Pancreas (tissue), 10 donors: ENCODE data around the gene INSC. TPM values are rescaled to one million over a fixed set of nuclear protein-coding genes. Genes with fewer than 3 reads are reported as not detected.

ENCODE experiments used
- ATAC-seq, 4 donors: fragments of 200-7000 bp; cut with Tn5 transposase; one replicate each; pipeline versions ENCODE4 v1.8.0 to v1.9.1; 2020; ENCODE audit warnings: mild to moderate bottlenecking in 4 of 4, moderate library complexity in 4 of 4
- DNase-seq, 6 donors: peaks; one replicate each; pipeline ENCODE4 v3.0.0-alpha.2; 2020
- FAIRE-seq: peaks from 2 replicates; lab custom pipeline; 2012; peaks lifted over from hg19 to GRCh38; lab: Jason Lieb, UNC
- H3K27ac ChIP-seq, 4 donors: fragments of 200-600 bp; sonication (generic); 1 replicate in 3 of 4; 2 replicates in 1 of 4; pipeline versions ENCODE4 v1.5.0 to v1.8.0; 2020
- H3K27me3 ChIP-seq, 4 donors: fragments of 200-600 bp; one replicate each; pipeline ENCODE4 v1.8.0; 2021
- H3K36me3 ChIP-seq, 3 donors: fragments of 200-600 bp; sonication (generic) in 1 of 3; one replicate each; pipeline versions ENCODE4 v1.5.0 to v1.8.0; 2020 to 2021
- H3K4me1 ChIP-seq, 3 donors: fragments of 200-600 bp; one replicate each; pipeline ENCODE4 v1.8.0; 2021
- H3K4me3 ChIP-seq, 4 donors: fragments of 200-600 bp; sonication (generic) in 2 of 4; one replicate each; pipeline versions ENCODE4 v1.5.0 to v1.8.0; 2020 to 2021
- H3K9me3 ChIP-seq, 4 donors: fragments of 200-600 bp; one replicate each; pipeline ENCODE4 v1.8.0; 2021
- CTCF ChIP-seq, 4 donors: fragments of 200-600 bp; sonication (generic) in 3 of 4; IDR thresholded peaks; one replicate each; pipeline versions ENCODE4 v1.5.0 to v1.8.0; 2021; ENCODE audit warnings: antibody characterized with exemption in 4 of 4
- WGBS, 2 donors: extraction: QIAGEN DNeasy Blood & Tissue Kit; methylation state at CpG; one replicate each; pipeline ENCODE4 v1.1.7; 2013; 5-methylcytosine and 5-hydroxymethylcytosine counted together
- intact Hi-C, 3 donors: fragments of 100-400 bp; cut with DNase I; formaldehyde crosslinking; loops; one replicate each; pipeline versions ENCODE4 v1.11.1 to v1.14.2; 2022
- polyA plus RNA-seq, 2 donors: library from polyadenylated mRNA; stranded (reverse); fragments of 200-250 nt; gene quantifications; one replicate each; pipeline ENCODE4 v1.2.3, GENCODE V29; 2013
- total RNA-seq, 6 donors: library from RNA; stranded (reverse); fragmentation: NEBNext Ultra II Directional in 4 of 6; extraction: Animal tissue kit (Norgen Biotek cat#: 25700) in 4 of 6; gene quantifications; one replicate each; pipeline versions ENCODE4 v1.2.1 to v1.2.4, GENCODE V29; 2021 to 2023
- donor health status: healthy with polysubstance abuse.
- donor health status: DM: no; HTN: no; CAD: no; lungs with moderate emphysema.
- donor health status: DM: no; HTN: no; CAD: no.
- donor health status: control.
- donor health status: control.
- donor health status: Bipolar disorder and iron deficiency.
- donor health status: DM: yes; HTN: yes; CAD: no.
- donor health status: DM: no; HTN: no; CAD: no.
- donor health status: DM: no; HTN: no; CAD: no.
- donor health status: DM: yes; HTN: yes; CAD: no.

The INSC gene
- total and polyA plus RNA-seq, 8 donors: 0.50 to 1.6 (median 0.57) TPM

GRCh38 chr11:15201586-15201985 lies 86.9 kb downstream of the INSC start:
- no peaks in the 10 kb centered on the region for H3K27me3 ChIP-seq
- intact Hi-C loops: no loop called here
- DNase-seq: no peak
- ATAC-seq: no peak
- 95 to 96% methylated on average over 4 of the region's 4 CpGs for WGBS, 2 donors
- H3K9me3 ChIP-seq: no peaks in the 10 kb centered on the region
- H3K4me1 ChIP-seq: peaks cover 7 to 16% (median 7%) of the 10 kb centered on the region in 3 donors
- no peak overlapping the region for H3K4me3 ChIP-seq
- no peak for FAIRE-seq
- no peaks in the 10 kb centered on the region for H3K36me3 ChIP-seq
- no peak for TF ChIP-seq CTCF (IDR thresholded peaks at IDR 0.05)
- no peak overlapping the region for H3K27ac ChIP-seq

- no peaks in the 10 kb centered on the region for H3K36me3 ChIP-seq
- 74 to 82% methylated on average over 5 of the region's 5 CpGs for WGBS, 2 donors
- no peak for FAIRE-seq
- DNase-seq: no peak
- H3K27me3 ChIP-seq: no peaks in the 10 kb centered on the region
- ATAC-seq: no peak
- no peak overlapping the region for H3K27ac ChIP-seq
- intact Hi-C loops: no loop called here
- H3K4me3 ChIP-seq: no peak overlapping the region
- peaks cover 0 to 10% (median 0%) of the 10 kb centered on the region in 3 donors for H3K4me1 ChIP-seq
- no peak for TF ChIP-seq CTCF (IDR thresholded peaks at IDR 0.05)
- no peaks in the 10 kb centered on the region for H3K9me3 ChIP-seq
These were observed 87.9 kb downstream of the INSC start for GRCh38 chr11:15202626-15203025.

- ATAC-seq: no peak
- FAIRE-seq: no peak
- no peak overlapping the region for H3K4me3 ChIP-seq
- DNase-seq: no peak
- TF ChIP-seq CTCF (IDR thresholded peaks at IDR 0.05): no peak
- no peak overlapping the region for H3K27ac ChIP-seq
- H3K27me3 ChIP-seq: no peaks in the 10 kb centered on the region
- WGBS, 2 donors: 81 to 87% methylated on average over 10 of the region's 10 CpGs
- no peaks in the 10 kb centered on the region for H3K9me3 ChIP-seq
- H3K4me1 ChIP-seq: peaks cover 0 to 6% (median 0%) of the 10 kb centered on the region in 3 donors
- intact Hi-C loops: loop anchor here in 2 of 3 donors (5.0 kb wide), 2 partner anchors 102 to 107 kb away; no protein-coding TSS in a partner anchor
- H3K36me3 ChIP-seq: no peaks in the 10 kb centered on the region
These were observed 90.0 kb downstream of the INSC start for GRCh38 chr11:15204711-15205110.

GRCh38 chr11:15206791-15207190 lies 92.1 kb downstream of the INSC start:
- no peaks in the 10 kb centered on the region for H3K9me3 ChIP-seq
- no peak for ATAC-seq
- no peaks in the 10 kb centered on the region for H3K27me3 ChIP-seq
- no peaks in the 10 kb centered on the region for H3K36me3 ChIP-seq
- DNase-seq: no peak
- no peak for FAIRE-seq
- no peak overlapping the region for H3K27ac ChIP-seq
- 87 to 93% methylated on average over 2 of the region's 2 CpGs for WGBS, 2 donors
- TF ChIP-seq CTCF (IDR thresholded peaks at IDR 0.05): no peak
- H3K4me3 ChIP-seq: no peak overlapping the region
- intact Hi-C loops: loop anchor here in 2 of 3 donors (5.0 kb wide), 2 partner anchors 104 to 109 kb away; no protein-coding TSS in a partner anchor
- H3K4me1 ChIP-seq: no peaks in the 10 kb centered on the region

GRCh38 chr11:15208378-15209222 lies 93.9 kb downstream of the INSC start:
- Histone ChIP-seq H3K4me1 (no peaks in the 10 kb centered on the region), H3K36me3 (no peaks in the 10 kb centered on the region), H3K27ac (no peak overlapping the region), H3K27me3 (no peaks in the 10 kb centered on the region), H3K4me3 (no peak overlapping the region), H3K9me3 (no peaks in the 10 kb centered on the region)
- peak; percentile 85 to 96 (median 94) for TF ChIP-seq CTCF (IDR thresholded peaks at IDR 0.05)
- intact Hi-C loops: loop anchor here in 2 of 3 donors (5.0 kb wide), 2 partner anchors 106 to 111 kb away; no protein-coding TSS in a partner anchor
- peak; percentile 54 to 91 (median 80) for DNase-seq
- FAIRE-seq: no peak
- ATAC-seq: peak; percentile 94 to 100 (median 98)
- 10 to 12% methylated on average over 10 of the region's 10 CpGs for WGBS, 2 donors
